HG03139 (cell line): ENCODE results near the gene ACTG1.

Experiments
- ATAC-seq: cut with Tn5 transposase; IDR thresholded peaks from one replicate; pipeline ENCODE4 v1.9.1; 2021; ENCODE audit not compliant: unreplicated experiment

The ACTG1 gene

DNA sequence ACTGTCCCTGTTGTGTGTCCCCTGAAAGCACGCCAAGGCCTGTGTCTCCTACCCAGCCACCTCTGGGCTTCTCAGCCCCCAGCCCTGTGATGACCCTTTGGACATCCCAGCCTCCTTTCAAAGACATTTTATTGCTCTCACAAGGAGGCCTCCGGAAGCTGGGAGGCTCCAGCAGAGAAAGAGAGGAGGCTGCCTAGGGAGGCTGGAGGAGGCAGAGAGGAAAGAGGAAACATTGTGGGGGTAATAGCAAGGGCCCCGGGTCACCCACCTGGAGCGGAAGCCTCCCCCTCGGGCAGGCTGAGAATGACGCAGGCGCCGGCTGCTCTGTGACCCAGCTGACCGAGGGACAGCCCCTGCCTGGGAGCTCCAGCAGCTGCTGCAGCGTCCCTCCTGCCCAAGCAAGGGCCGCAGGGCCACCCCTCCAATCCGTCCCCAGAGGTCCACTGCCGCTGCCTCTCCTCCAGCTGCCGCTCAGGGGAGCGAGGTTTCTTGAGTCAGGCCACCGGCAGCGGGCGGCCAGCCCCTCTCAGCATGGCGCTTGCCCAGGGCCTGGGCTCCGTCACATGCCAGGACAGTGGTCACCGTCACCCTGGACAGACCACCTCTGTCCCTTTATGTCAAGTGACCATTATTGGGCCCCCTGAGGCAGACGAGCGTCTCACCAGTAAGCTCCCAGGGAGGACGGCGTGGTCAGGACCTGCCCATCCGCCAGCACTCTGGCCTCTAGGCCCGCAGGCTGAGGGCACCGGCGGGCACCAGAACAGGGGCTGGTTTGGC lies 29.3 kb downstream of the ACTG1 start:
- no peak for ATAC-seq

DNA sequence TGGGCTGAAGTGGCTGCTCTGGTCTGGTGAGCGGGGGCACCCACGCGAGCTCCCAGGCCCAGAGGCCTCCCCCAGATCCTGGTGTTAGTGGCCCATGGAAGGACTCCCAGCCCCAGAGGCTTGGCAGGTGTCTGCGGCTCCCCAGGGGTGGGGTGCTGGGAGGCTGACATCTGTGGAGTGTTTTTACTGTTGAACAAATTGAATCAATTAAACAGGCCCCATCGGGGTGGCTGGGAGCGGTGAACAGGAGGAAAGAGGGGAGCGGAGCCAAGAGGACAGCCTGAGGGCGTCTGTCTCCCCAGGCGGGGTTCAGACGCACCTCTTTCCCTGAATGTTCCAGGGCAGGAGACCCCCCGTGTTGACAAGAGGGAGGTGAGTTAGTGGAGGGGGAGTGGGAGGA lies 29.9 kb downstream of the ACTG1 start:
- no peak for ATAC-seq

DNA sequence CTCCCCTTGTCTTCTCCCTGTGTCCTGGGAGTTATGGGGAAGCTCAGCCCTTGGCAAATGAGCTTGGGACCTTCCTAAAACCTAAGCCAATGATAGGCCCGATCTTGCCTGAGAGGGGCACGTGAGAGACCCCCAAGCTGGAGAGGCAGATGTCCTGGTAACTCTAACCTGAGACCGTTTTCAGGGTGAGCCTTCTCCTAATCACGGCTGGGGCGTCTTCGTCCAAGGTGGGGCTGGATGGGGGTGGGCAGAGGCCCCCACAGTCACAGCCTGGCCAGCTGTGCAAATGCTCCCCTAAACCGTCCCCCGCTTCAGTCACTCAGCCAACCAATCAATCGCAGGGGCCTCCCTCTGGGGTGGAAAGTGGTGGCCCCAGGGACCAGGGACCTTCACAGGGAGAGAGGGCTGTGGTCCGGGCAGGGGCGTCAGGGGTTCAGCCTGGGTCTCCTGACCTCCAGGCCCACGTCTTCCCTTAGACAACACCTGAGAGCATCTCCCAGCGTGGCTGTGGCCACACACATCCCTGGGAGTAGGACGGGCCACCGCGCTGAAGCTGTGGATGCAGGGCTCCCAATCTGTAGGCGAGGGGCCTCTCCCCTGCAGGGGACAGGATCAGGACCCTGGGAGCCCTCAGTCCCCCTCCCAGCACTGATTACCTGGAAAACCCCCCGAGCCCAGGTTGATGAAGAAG lies 30.6 kb downstream of the ACTG1 start:
- no peak for ATAC-seq

DNA sequence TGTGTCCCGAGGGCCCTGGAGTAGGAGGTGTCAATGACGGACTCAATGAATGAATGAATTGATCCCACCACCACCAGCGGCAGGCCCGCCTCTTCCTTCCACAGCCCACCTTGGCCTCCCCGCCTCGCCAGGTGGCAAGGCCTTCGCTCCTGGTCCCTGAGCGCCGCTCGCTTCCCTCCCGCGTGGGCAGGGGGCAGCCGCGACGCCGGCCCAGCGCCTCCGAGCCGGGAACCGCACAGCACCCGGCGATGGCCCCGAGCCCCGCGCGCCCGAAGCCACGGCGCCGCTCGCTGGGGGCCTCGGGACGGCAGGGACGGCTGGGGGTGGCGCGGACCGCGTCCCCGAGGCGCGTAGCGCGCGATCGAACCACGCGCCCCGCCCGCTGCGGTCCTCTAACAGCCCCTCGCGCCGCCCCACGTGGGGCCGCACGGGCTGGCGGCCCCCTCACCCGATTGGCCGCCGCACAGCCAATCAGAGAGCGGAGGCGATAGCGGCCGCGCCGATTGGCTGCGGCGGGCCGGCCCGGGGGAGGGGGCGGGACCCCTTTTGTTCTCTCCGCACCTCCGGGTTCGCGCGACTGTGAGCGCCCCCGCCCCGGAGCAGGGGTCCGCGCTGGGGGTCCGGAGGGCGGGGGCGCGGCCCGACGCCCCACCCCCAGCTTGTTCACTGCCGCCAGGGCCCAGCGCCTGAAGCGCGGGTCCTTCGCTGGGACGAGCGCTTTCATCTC lies 31.4 kb downstream of the ACTG1 start:
- ATAC-seq: no peak

DNA sequence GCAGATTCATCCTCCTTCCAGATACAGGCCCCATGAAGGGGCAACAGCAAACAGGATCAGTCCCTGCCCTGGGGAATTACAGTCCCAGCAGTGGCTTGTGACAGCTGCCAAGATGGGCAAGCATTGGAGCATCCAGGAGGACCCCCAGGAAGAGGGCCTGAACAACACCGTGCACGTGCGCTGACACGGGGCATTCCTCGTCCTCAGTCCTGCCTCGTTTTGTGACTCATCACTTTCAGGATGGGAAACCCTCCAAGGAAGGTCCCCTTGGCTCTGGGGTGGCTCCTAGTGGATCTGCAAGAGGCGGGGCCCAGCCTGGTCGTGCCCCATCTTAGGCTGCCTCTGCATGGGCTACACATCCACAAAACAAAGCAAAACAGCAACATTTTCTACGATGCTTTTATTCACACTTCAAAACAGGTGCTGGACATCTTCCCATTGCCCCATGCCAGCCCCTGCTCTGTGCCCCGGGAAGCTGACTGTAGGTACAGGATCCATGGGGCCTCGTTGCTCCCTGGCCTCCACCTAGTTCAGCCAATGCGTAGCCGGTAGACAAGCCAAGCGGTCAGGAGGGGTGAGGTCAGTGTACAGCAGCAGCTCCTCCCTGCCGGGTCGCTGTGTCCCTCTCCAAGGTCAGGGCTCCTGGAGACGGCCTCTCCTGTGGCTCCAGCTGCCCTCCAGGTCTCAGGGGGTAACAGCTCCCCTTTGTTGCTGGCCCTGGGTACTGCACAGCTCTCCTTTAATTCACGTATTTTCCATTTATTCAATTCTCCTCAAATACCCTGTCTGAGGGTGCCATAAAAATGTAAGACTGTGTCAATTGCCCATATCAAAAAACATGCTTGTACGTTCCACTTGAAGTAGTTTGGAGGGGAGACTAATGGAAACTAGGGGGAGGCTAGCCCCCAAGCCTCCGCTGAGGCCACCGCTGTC lies 32.2 kb downstream of the ACTG1 start:
- ATAC-seq: no peak

DNA sequence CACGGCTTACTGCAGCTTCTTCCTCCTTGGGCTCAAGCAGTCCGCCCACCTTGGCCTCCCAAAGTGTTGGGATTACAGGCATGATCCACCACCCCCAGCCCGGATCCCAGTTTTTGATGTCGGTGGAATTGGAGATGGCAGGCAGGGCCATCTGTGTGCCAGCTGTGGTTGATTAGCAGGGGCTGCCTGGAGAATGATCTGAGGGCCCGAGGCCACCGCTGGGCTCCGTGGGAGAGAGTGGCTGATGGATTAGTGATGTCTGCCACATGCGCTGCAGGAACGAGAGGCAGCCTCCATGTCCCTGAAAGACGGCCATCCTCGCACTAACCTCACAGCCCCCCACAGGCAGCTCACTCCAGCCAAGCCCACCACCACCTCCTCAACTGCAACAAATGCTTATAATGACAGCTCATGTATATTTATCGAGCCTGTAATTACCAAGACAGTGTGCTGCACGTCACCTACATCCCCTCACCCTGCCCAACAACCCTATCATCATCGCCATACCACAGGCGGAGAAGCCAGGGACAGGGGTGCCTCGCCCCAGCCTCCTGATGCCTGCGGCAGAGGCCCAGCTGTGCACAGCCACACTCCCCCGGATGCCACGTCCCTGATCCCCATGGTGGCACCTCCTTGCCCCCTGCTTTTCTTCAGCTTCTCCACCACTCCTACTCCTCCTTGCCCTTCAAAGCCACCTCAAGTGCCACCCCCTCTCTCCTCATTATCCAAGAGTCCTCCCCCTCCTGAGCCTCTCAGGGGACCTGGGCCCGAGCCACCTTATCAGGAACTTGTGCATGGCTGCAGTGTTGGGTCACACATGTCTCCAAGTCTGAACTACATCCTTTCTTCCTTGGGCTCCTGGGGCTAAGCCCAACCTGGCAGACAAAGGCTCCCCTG lies 33.2 kb downstream of the ACTG1 start:
- no peak for ATAC-seq

DNA sequence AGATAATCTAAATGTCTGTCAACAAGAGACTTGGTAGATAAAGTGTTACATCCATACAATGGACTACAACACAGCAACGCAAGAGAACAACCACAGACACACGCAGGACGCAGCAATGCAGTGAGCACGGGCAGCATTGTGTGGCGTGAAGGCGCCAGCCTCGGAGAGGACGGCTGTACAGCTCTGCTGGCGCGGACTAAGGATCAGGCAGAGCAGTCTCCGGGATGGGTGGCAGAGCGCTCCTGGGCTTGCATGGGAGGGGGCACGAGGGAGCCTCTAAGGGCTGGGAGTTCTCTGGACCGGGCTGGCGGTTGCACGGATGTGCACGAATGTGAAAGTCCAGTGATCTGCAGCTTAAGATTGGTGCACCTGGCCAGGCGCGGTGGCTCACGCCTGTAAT lies 34.5 kb downstream of the ACTG1 start:
- ATAC-seq: no peak

DNA sequence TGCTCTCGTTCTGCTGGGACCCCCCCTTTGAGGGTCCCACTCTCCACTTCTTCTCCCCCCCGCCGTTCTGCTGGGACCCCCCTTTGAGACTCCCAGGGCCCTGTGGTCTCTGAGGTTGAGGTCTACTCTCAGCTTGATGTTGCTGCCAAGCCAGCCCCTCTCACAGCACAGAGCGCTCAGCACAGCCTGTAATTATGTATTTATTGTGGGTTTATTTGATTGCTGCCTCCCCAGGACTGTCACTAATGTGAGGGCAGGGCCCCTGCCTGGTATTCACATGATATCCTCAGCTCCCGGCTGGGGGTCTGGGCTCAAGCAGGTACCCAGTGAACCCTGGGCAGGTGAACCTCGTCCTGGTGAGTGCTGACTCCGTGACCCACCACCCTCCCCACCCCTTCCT lies 35.4 kb downstream of the ACTG1 start:
- no peak for ATAC-seq

DNA sequence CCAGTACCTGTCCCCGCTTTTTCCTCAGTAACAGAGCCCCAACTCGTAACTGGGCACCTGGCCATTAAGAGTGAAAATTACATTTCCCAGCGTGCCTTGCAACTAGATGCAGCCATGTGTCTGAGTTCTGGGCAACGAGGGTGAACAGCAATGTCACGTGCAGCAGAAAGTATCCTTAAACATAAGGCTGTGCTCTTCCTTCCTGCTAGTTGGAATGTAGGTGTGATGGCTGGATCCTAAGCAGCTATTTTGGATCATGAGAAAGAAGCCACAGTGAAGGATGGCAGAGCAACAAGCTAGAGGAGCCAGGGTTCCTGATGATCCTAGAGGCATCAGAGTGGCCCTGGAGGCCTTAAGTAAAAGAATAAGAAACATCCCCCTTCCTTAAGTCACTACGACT lies 36.0 kb downstream of the ACTG1 start:
- ATAC-seq: no peak

DNA sequence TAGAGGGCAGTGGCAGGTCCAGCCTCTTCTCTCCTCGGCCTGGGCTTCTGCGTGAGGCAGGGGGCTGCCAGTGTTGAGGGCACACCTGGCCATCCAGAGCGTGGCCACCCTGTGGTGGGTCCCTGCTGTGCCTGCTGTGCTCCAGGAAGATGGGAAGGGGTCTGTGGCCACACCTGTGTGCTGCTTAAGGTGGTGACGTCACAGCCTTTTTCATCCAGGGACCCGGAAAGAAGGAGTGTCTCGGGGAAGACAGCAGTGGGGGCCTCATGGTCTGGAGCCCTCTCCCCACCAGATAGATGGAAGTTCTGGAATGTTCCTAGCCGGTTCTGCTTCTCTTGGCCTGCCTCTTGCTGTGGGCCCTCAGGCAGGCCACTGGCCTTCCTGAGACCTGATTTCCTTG lies 36.5 kb downstream of the ACTG1 start:
- ATAC-seq: no peak

DNA sequence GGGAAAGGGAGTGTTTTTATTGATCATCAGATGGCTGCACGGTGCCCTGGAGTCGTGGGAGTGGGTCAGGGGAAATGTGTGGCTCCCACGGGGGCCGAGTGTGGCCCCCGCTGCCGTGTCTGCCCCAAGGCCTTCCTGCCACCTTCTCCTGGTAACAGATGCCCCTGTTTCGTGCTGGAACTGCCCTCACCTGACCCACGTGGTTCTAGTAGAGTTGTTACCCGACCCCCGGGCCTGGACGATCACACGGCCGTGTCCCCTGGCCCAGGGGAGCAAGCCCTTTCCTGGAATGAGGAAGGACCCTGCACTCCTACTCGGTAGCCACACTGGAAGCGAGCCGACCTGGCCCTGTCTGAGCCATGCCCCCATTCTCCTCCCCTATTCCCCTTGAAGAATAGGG lies 37.6 kb downstream of the ACTG1 start:
- no peak for ATAC-seq

DNA sequence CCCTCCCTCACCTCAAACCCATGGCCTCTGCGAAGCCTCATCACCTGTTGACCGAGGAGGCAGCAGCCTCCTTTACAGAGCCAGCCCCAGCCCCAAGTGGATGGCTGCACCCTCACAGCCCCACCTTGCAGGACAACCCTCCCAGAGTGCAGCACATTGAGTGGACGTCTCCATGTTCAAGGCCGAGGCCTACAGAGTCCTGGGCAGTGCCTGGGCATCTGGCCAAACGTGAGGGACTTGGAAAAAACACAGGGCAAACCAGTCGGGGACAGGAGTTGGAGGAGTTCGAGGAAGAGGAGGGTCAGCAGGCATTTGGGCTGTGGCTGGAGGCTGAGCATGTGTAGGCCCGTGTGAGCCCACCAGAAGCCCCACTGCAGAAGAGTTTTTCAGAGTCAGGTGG lies 39.6 kb downstream of the ACTG1 start:
- no peak for ATAC-seq

DNA sequence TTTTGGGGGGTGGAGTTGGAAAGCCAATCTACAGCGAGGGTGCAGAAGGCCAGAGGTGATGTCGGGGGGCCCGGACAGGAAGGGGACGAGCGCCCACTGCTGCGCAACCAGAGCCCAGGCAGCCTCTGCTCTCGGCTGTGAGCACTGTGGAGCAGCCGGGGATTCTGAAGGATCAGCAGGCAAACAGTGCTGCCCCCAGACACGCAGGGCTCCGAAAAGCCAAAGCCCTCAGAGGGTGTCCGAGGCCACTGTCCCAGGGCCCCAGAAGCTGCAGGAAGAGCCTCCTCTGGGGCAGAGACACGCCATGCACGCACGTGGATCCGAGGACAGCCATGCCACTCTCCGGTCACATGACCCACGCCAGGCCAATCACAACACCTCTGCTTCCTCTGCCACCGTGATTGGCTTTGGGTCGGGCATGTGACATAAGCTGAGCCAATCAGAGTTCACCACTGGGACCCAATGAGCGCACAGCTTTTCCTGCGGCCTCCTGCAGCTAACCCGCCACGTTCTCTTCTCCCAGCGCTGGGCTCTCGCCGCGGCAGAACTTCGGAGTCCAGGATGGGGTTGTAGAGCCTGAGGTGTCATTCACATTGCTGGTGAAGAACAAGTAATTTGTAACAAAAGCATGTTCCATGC lies 40.7 kb downstream of the ACTG1 start:
- ATAC-seq: no peak

DNA sequence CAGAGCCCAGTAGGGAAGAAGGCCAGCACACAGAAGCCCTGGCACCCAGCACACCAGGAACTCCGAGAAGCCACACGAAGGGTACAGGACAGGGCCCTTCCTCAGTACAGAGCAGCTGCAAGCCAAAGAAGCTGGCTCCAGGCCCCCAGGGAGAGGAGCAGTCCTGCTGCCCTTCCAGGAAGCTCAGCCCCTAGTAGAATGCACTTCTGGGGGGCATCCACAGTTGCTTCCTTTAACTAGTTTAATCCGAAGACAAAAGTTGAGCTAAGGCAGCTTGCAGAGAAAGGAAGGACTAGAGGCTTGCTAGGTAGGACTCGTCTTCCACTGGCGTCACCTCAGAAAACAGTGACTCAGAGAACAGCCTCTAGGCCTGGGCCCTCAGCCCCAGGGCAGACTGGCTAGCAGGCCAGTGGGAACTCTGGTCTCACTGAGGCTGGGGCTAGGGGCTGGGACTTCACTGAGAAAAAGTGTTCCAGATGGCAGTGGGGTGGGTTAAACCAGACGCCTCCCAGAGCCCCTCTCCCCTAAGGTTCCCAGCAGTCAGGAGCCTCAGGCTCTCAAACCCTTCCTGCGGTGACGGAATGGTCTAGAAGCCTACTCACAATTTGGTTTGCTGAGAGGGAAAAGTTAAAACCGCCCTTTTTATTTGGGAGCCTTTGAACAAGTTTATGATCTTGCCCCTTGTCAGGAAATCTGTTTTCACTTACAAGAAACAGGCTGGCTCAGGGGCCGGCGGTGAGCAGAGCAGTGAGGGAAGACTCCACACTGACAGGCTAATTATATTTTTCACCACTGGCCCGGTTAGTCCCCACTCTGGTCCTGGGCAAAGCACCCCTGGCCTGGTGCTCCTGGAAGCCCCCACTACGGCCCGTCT lies 41.4 kb downstream of the ACTG1 start:
- no peak for ATAC-seq

DNA sequence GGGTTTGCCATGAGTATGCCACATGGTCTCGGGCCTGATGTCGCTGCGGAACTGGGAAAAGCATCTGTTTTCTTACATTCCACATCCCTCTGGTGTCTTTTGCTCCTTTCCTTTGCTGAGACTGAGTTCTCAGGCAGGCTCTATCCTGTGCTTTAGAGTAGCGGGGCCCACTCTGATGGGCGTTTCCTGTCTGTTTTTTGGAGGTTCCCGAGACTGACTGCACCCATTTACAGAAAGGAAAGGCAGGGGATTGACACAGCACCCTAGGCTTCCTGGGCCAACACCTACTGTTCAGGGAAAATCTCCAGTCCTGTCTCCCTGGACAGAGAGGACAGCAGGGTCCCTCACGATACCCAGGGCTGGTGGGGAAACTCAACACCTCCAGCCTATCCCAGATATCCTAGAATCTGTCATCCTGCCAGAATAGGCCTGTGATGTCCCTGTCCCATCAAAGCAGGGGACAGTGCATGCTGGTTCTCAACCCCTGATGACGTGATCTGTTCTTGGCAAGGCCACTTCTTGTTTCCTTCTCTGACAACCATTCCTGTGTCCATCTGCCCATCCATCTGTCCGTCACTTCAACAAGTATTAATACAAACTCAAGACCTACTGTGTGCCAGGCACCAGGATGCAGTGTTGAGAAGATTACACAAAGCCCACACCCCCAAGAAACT lies 42.2 kb downstream of the ACTG1 start:
- ATAC-seq: no peak

DNA sequence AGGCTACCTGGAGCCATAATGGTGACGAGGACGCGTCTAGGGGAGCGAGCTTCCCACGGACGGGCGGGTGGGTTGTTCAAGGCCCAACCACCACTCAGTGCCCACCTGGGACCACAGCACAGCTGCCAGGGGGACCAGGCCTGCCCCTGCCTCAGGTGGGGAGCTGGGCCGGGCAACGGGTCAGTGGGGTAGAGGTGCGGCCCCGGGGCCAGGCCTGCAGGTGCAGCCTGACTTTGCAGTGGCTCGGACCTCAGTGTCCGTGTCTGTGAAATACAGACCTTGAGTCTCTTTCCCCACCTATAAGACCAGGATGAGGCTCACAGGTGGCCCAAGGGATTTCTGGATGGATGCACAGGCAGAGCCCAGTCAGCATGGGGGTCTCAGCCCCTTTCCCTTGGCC lies 43.3 kb downstream of the ACTG1 start:
- ATAC-seq: no peak

DNA sequence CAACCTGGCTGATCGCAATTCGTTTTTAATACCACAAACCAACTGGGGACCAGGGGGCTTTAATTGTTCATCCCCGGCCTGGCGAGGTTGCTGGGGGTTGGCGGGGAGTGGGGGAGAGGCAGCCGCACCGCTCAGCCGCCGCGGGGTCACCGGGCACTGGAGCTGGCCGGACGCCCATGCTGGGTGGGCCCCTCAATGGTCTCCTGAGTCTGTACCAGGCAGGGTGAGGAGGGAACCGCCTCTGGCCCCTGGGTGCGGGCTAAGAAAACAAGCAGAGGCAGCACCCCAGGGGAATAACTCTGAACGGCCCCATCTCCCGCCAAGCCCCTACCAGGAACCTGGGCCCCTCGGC lies 43.9 kb downstream of the ACTG1 start:
- ATAC-seq: no peak

DNA sequence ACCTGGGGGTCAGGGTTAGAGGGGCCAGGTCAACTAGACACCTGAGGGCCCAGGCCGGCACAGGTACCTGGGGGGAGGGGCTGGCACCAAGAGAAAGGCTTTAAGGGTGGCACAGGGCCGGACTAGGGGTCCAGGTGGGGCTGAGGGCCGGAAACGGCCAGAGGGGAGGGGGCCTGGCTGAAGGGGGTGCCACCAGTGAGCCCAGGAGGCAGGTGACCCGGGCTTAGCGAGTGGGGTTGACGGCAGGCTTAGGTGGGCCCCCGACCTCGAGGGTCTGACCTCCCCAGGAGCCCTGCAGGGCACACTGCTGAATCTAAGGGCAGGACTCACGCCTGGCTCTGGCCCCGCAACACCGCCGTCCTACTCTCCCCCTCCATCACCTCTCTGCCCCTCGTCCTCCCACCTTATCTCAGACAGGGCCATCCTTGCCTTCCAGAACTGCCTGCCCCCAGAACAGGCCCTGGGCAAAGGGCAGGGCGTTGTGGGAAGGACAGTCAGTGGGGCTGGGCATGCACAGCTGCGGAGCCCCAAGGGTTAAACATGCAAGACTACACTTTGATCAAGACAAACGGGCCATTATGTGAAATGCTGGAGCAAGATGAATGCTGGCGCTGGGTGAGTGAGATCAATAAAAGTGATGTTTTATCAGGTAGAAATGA lies 44.4 kb downstream of the ACTG1 start:
- no peak for ATAC-seq
